ENCODE measurements around the gene MYO5A.

Gene MYO5A

GRCh38 chr15:52369030-52369429, 159.7 kb downstream of the MYO5A start (continued):
- TF ChIP-seq ZNF26 (tag by site-specific recombination; IDR thresholded peaks at IDR 0.05): no peak
- TF ChIP-seq BCL11B (tag by site-specific recombination; IDR thresholded peaks at IDR 0.05; ENCODE audit: low read depth): no peak
- TF ChIP-seq, protein P1, sequence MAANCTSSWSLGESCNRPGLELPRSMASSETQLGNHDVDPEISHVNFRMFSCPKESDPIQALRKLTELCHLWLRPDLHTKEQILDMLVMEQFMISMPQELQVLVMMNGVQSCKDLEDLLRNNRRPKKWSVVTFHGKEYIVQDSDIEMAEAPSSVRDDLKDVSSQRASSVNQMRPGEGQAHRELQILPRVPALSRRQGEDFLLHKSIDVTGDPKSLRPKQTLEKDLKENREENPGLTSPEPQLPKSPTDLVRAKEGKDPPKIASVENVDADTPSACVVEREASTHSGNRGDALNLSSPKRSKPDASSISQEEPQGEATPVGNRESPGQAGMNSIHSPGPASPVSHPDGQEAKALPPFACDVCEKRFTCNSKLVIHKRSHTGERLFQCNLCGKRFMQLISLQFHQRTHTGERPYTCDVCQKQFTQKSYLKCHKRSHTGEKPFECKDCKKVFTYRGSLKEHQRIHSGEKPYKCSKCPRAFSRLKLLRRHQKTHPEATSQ (tag by site-specific recombination; IDR thresholded peaks at IDR 0.05): no peak

GRCh38 chr15:52368402-52368801, 160.3 kb downstream of the MYO5A start:
- Histone ChIP-seq H3K27ac (ENCODE audit: extremely low read depth, low read depth, low read length) (no peak overlapping the region), H3K36me3 (ENCODE audit: control insufficient read depth in 2 of 2, insufficient read depth in 1 of 2, low read length in 2 of 2) (peaks cover 4 to 36% of the 10 kb centered on the region in 2 experiments; a peak in 2 of 3 replicates), H3K9me3 (ENCODE audit: control insufficient read depth, insufficient read depth, low read depth, low read length) (no peaks in the 10 kb centered on the region), H3K4me3 (ENCODE audit: low read depth, low read length) (no peak overlapping the region), H3K4me1 (ENCODE audit: control insufficient read depth, insufficient read depth, low read length) (no peaks in the 10 kb centered on the region)
- ChIA-PET CTCF (interaction anchor here (1.1 kb wide), 1 partner anchor 16 kb away, joined by 3 read pairs; no protein-coding TSS in a partner anchor), POLR2A (no interaction called here)
- TF ChIP-seq ZNF23 (tag by site-specific recombination; IDR thresholded peaks at IDR 0.05; ENCODE audit: borderline replicate concordance) (no peak), ZNF623 (tag by site-specific recombination; IDR thresholded peaks at IDR 0.05) (no peak), MZF1 (tag by site-specific recombination; IDR thresholded peaks at IDR 0.05; ENCODE audit: borderline replicate concordance) (no peak), ZBTB21 (tag by site-specific recombination; IDR thresholded peaks at IDR 0.05) (no peak), ZNF654 (tag by site-specific recombination; IDR thresholded peaks at IDR 0.05; ENCODE audit: low read depth) (no peak)

GRCh38 chr15:52362497-52362896, 166.2 kb downstream of the MYO5A start:
- H3K36me3 ChIP-seq (ENCODE audit: control insufficient read depth in 2 of 2, insufficient read depth in 1 of 2, low read length in 2 of 2): peaks cover 0 to 15% of the 10 kb centered on the region in 2 experiments; a peak in 1 of 3 replicates
- no peaks in the 10 kb centered on the region for H3K9me3 ChIP-seq (ENCODE audit: control insufficient read depth, insufficient read depth, low read depth, low read length)
- H3K4me3 ChIP-seq (ENCODE audit: low read depth, low read length): no peak overlapping the region
- no peak overlapping the region for H3K27ac ChIP-seq (ENCODE audit: extremely low read depth, low read depth, low read length)
- TF ChIP-seq PRDM10 (tag by site-specific recombination; IDR thresholded peaks at IDR 0.05) (no peak), ZNF146 (tag by site-specific recombination; IDR thresholded peaks at IDR 0.05) (no peak)
- ChIA-PET POLR2A (no interaction called here), CTCF (interaction anchor here (0.5 kb wide), 1 partner anchor 381 kb away, joined by 6 read pairs; no protein-coding TSS in a partner anchor)
- no peaks in the 10 kb centered on the region for H3K4me1 ChIP-seq (ENCODE audit: control insufficient read depth, insufficient read depth, low read length)

GRCh38 chr15:52361975-52362494, 166.6 kb downstream of the MYO5A start:
- TF ChIP-seq, protein P2, sequence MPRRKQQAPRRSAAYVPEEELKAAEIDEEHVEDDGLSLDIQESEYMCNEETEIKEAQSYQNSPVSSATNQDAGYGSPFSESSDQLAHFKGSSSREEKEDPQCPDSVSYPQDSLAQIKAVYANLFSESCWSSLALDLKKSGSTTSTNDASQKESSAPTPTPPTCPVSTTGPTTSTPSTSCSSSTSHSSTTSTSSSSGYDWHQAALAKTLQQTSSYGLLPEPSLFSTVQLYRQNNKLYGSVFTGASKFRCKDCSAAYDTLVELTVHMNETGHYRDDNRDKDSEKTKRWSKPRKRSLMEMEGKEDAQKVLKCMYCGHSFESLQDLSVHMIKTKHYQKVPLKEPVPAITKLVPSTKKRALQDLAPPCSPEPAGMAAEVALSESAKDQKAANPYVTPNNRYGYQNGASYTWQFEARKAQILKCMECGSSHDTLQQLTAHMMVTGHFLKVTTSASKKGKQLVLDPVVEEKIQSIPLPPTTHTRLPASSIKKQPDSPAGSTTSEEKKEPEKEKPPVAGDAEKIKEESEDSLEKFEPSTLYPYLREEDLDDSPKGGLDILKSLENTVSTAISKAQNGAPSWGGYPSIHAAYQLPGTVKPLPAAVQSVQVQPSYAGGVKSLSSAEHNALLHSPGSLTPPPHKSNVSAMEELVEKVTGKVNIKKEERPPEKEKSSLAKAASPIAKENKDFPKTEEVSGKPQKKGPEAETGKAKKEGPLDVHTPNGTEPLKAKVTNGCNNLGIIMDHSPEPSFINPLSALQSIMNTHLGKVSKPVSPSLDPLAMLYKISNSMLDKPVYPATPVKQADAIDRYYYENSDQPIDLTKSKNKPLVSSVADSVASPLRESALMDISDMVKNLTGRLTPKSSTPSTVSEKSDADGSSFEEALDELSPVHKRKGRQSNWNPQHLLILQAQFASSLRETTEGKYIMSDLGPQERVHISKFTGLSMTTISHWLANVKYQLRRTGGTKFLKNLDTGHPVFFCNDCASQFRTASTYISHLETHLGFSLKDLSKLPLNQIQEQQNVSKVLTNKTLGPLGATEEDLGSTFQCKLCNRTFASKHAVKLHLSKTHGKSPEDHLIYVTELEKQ (tag by site-specific recombination; IDR thresholded peaks at IDR 0.05; ENCODE audit: borderline replicate concordance): no peak
- TF ChIP-seq KLF9 (tag by site-specific recombination; IDR thresholded peaks at IDR 0.05; ENCODE audit: low read depth) (no peak), ZNF571 (tag by site-specific recombination; IDR thresholded peaks at IDR 0.05) (no peak), ZFP69B (tag by site-specific recombination; IDR thresholded peaks at IDR 0.05) (no peak), ZNF16 (tag by site-specific recombination; IDR thresholded peaks at IDR 0.05; ENCODE audit: low read depth) (no peak)
- POLR2A ChIA-PET: no interaction called here
- peaks cover 0 to 13% of the 10 kb centered on the region in 2 experiments; a peak in 1 of 3 replicates for H3K36me3 ChIP-seq (ENCODE audit: control insufficient read depth in 2 of 2, insufficient read depth in 1 of 2, low read length in 2 of 2)
- H3K4me3 ChIP-seq (ENCODE audit: low read depth, low read length): no peak overlapping the region
- H3K27ac ChIP-seq (ENCODE audit: extremely low read depth, low read depth, low read length): no peak overlapping the region
- H3K4me1 ChIP-seq (ENCODE audit: control insufficient read depth, insufficient read depth, low read length): no peaks in the 10 kb centered on the region
- no peaks in the 10 kb centered on the region for H3K9me3 ChIP-seq (ENCODE audit: control insufficient read depth, insufficient read depth, low read depth, low read length)
- CTCF ChIA-PET: interaction anchor here (0.5 kb wide), 1 partner anchor 381 kb away, joined by 6 read pairs; no protein-coding TSS in a partner anchor

Data from HEK293 (cell line).